ENCODE measurements around the gene TMEM121B.

- no peak for TF ChIP-seq CTCF (IDR thresholded peaks at IDR 0.05)
- TF ChIP-seq EP300 (IDR thresholded peaks at IDR 0.05; ENCODE audit: low read depth): no peak
- no peak for TF ChIP-seq POLR2AphosphoS5 (IDR thresholded peaks at IDR 0.05)
- TF ChIP-seq POLR2A (IDR thresholded peaks at IDR 0.05): no peak
Observed at GRCh38 chr22:17072877-17073276, 48.3 kb downstream of the TMEM121B start.
